Activated T-cell treated with anti-CD3 and anti-CD28 coated beads for 1 hour (primary cell): Measurements from ENCODE around the gene JMJD1C.
"Not testable (repeated sequence)": the region's sequence is repeated elsewhere in the genome, so short reads cannot be mapped to it uniquely, and the experiment has no call there.

Experiments
- DNase-seq: peaks from one replicate; pipeline ENCODE4 v3.0.0-alpha.2; 2020; ENCODE audit warnings: low read depth

JMJD1C gene

GRCh38 chr10:63288170-63288569 lies 177.6 kb downstream of the JMJD1C start:
- no peak for DNase-seq

- DNase-seq = no peak
Measured at GRCh38 chr10:63286754-63287264, 179.0 kb downstream of the JMJD1C start.

- no peak for DNase-seq
Measured at GRCh38 chr10:63286340-63286739, 179.4 kb downstream of the JMJD1C start.

GRCh38 chr10:63283901-63284300 lies 181.9 kb downstream of the JMJD1C start:
- DNase-seq = not testable (repeated sequence)

- DNase-seq = no peak
Measured at GRCh38 chr10:63283093-63283492, 182.7 kb downstream of the JMJD1C start.

GRCh38 chr10:63281967-63282366 lies 183.8 kb downstream of the JMJD1C start:
- no peak for DNase-seq

GRCh38 chr10:63280386-63280785 lies 185.4 kb downstream of the JMJD1C start:
- DNase-seq = no peak

- no peak for DNase-seq
Measured at GRCh38 chr10:63275094-63275493, 190.7 kb downstream of the JMJD1C start.

GRCh38 chr10:63273577-63273976 lies 192.2 kb downstream of the JMJD1C start:
- no peak for DNase-seq

GRCh38 chr10:63268798-63269503 lies 196.8 kb downstream of the JMJD1C start:
- peak; percentile 52 for DNase-seq

- DNase-seq = no peak
Measured at GRCh38 chr10:63268149-63268797, 197.5 kb downstream of the JMJD1C start.

GRCh38 chr10:63267414-63268148 lies 198.2 kb downstream of the JMJD1C start:
- DNase-seq = no peak

GRCh38 chr10:63266391-63267316 lies 199.1 kb downstream of the JMJD1C start:
- no peak for DNase-seq

- DNase-seq = no peak
Measured at GRCh38 chr10:63265683-63266235, 200.0 kb downstream of the JMJD1C start.

GRCh38 chr10:63265222-63265617 lies 200.6 kb downstream of the JMJD1C start:
- DNase-seq = no peak

GRCh38 chr10:63264617-63265221 lies 201.1 kb downstream of the JMJD1C start:
- no peak for DNase-seq

- no peak for DNase-seq
Measured at GRCh38 chr10:63262430-63263073, 203.2 kb downstream of the JMJD1C start.

GRCh38 chr10:63261496-63261895 lies 204.3 kb downstream of the JMJD1C start:
- no peak for DNase-seq

- DNase-seq = no peak
Measured at GRCh38 chr10:63260860-63261251, 204.9 kb downstream of the JMJD1C start.

- no peak for DNase-seq
Measured at GRCh38 chr10:63260103-63260859, 205.5 kb downstream of the JMJD1C start.
